Smooth muscle cell (in vitro differentiated cells): ENCODE results near the gene SORCS2. TPM values are rescaled to one million over a fixed set of nuclear protein-coding genes. Genes with fewer than 3 reads are reported as not detected.

Experiments
- DNase-seq: peaks from one replicate; lab custom pipeline; 2025; ENCODE audit not compliant: unreplicated experiment; lab: John Stamatoyannopoulos, UW
- H2AFZ ChIP-seq: fragments of 200-600 bp; sonication (generic); 2 replicates; pipeline ENCODE4 v1.6.0; 2016; ENCODE audit warnings: antibody characterized with exemption, low read depth, mild to moderate bottlenecking
- H3F3A ChIP-seq: fragments of 200-600 bp; sonication (generic); 2 replicates; pipeline ENCODE4 v1.6.0; 2017; ENCODE audit warnings: antibody characterized with exemption, low read depth
- H3K27ac ChIP-seq: fragments of 200-600 bp; sonication (generic); 2 replicates; pipeline ENCODE4 v1.5.1; 2016; ENCODE audit warnings: low read depth, mild to moderate bottlenecking
- H3K27me3 ChIP-seq: fragments of 200-600 bp; sonication (generic); 2 replicates; pipeline ENCODE4 v1.6.1; 2016; ENCODE audit warnings: low read depth, mild to moderate bottlenecking
- H3K36me3 ChIP-seq: fragments of 200-600 bp; sonication (generic); 2 replicates; pipeline ENCODE4 v1.5.1; 2016; ENCODE audit warnings: low read depth
- H3K4me1 ChIP-seq: fragments of 200-600 bp; sonication (generic); 2 replicates; pipeline ENCODE4 v1.5.1; 2016; ENCODE audit warnings: low read depth
- H3K4me2 ChIP-seq: fragments of 200-600 bp; sonication (generic); 2 replicates; pipeline ENCODE4 v1.6.0; 2016; ENCODE audit warnings: mild to moderate bottlenecking
- H3K4me3 ChIP-seq: fragments of 200-600 bp; sonication (generic); 2 replicates; pipeline ENCODE4 v1.5.1; 2016; ENCODE audit warnings: mild to moderate bottlenecking
- H3K79me2 ChIP-seq: fragments of 200-600 bp; sonication (generic); 2 replicates; pipeline ENCODE4 v1.6.0; 2016; ENCODE audit warnings: low read depth, mild to moderate bottlenecking
- H3K9ac ChIP-seq: fragments of 200-600 bp; sonication (generic); 2 replicates; pipeline ENCODE4 v1.6.0; 2016; ENCODE audit warnings: low read depth
- H3K9me3 ChIP-seq: fragments of 200-600 bp; sonication (generic); replicated peaks from 2 replicates; pipeline ENCODE4 v1.5.1; 2016; ENCODE audit warnings: low read depth
- H4K20me1 ChIP-seq: fragments of 200-600 bp; sonication (generic); 2 replicates; pipeline ENCODE4 v1.6.0; 2016; ENCODE audit warnings: low read depth
- CTCF ChIP-seq: fragments of 200-600 bp; sonication (generic); IDR thresholded peaks from 2 replicates; pipeline ENCODE4 v1.5.1; 2017; ENCODE audit warnings: borderline replicate concordance, mild to moderate bottlenecking, antibody characterized with exemption; ENCODE audit not compliant: insufficient read depth, poor library complexity, severe bottlenecking
- WGBS: methylation state at CpG from one replicate; pipeline ENCODE4 v1.1.7; 2016; ENCODE audit warnings: low lambda C conversion rate; 5-methylcytosine and 5-hydroxymethylcytosine counted together
- polyA plus RNA-seq: library from polyadenylated mRNA; unstranded; fragments of >200 nt; fragmentation: Nextera tagmentation; extraction: Ambion mirVana; gene quantifications from 2 replicates; pipeline ENCODE4 v1.2.1, GENCODE V29; 2016
- total RNA-seq: library from RNA; depleted of rRNA; stranded (reverse); fragments of >200 nt; gene quantifications from 2 replicates; pipeline ENCODE4 v1.2.3, GENCODE V29; 2014

The SORCS2 gene
- total and polyA plus RNA-seq, 2 experiments from 2014 or later: 5.2 to 9.3 TPM

GRCh38 chr4:7198440-7199128 lies 6.2 kb downstream of the SORCS2 start:
- H3K27ac ChIP-seq: no peak overlapping the region
- no peak overlapping the region for H2AFZ ChIP-seq
- no peaks in the 10 kb centered on the region for H3K9me3 ChIP-seq
- peaks cover 6% of the 10 kb centered on the region for H3K27me3 ChIP-seq
- no peak for TF ChIP-seq CTCF
- WGBS: 89% methylated on average over 20 of the region's 20 CpGs
- no peaks in the 10 kb centered on the region for H3F3A ChIP-seq
- H3K4me1 ChIP-seq: peaks cover 34% of the 10 kb centered on the region
- no peak overlapping the region for H3K4me3 ChIP-seq
- H3K9ac ChIP-seq: no peak overlapping the region
- H4K20me1 ChIP-seq: no peaks in the 10 kb centered on the region
- H3K36me3 ChIP-seq: no peaks in the 10 kb centered on the region
- no peaks in the 10 kb centered on the region for H3K79me2 ChIP-seq
- no peak overlapping the region for H3K4me2 ChIP-seq
- no peak for DNase-seq

DNA sequence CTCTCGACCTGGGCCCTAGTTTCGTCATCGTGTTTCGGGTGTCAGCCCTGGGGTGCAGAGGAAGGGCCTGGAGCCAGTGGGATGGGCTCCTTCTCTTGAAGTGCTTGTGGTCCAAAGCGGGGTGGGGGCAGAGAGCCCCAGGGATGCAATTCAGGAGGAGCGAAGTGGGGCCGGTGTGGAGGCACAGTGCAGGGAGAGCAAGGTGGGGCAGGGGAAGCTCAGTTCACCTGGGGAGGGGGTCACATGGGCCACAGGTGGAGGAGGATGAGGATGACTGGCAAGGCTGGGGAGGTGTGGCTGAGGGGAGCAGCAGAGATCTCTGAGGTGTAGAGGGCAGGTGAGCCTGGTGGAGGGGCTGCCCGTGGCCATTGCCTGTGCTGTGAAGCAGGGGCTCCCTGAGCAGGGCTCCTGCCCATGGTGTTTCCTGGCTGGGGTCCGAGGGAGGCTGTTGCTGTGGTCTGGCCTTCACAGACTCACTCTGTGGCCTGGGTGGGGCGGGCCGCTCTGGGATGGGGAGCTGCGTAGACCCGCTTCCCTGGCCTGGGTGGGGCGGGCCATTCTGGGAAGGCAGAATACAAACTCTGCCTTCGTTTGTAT lies 6.9 kb downstream of the SORCS2 start:
- TF ChIP-seq CTCF: no peak
- Histone ChIP-seq H3K9ac (no peak overlapping the region), H3K4me3 (no peak overlapping the region), H3K27me3 (no peaks in the 10 kb centered on the region), H3K79me2 (no peaks in the 10 kb centered on the region), H4K20me1 (no peaks in the 10 kb centered on the region), H3K4me1 (peaks cover 29% of the 10 kb centered on the region), H3K4me2 (no peak overlapping the region), H3K36me3 (no peaks in the 10 kb centered on the region), H2AFZ (no peak overlapping the region), H3K27ac (no peak overlapping the region), H3K9me3 (no peaks in the 10 kb centered on the region), H3F3A (no peaks in the 10 kb centered on the region)
- WGBS: 98% methylated on average over 12 of the region's 15 CpGs
- DNase-seq: no peak

DNA sequence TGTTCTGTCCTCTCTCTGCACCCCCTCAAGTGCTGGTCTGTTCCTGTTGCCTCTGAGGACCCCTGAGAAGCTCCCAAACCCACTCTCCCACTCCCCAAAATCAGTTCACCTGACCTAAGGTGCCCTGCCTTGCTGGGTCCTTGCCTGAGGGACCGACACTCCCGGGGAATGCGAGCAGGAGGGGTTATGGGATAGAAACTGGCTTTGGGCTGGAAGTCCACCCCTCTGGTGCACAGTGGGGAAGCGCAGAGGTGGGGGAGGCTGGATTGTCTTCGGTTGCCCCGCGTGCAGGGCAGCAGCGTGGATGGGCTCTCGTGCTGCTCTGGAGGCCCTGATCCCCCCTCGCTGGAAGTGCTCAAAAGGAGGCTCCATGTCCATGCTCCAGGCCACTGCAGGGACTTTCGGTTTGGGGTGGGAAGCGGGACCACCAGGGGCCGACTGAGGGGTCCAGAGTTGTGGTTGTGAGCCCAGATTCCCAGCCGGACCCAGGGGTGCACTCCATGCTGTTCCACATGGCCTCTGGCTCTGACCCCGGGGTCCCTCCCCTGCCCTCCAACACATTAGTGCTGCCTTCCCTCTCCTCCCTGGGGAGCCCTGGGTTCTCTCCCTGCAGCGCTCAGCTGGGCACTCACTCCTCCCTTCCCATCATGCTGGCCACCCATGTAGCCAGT lies 7.6 kb downstream of the SORCS2 start:
- Histone ChIP-seq H3K9me3 (no peaks in the 10 kb centered on the region), H3F3A (no peaks in the 10 kb centered on the region), H2AFZ (no peak overlapping the region), H4K20me1 (no peaks in the 10 kb centered on the region), H3K36me3 (no peaks in the 10 kb centered on the region), H3K27ac (no peak overlapping the region), H3K79me2 (no peaks in the 10 kb centered on the region), H3K27me3 (no peaks in the 10 kb centered on the region), H3K9ac (no peak overlapping the region), H3K4me1 (peaks cover 26% of the 10 kb centered on the region), H3K4me3 (no peak overlapping the region), H3K4me2 (no peak overlapping the region)
- DNase-seq: no peak
- WGBS: 95% methylated on average over 16 of the region's 16 CpGs
- TF ChIP-seq CTCF: no peak
